Lower leg skin (tissue), 3 donors: Measurements from ENCODE around the gene NSD1.

ENCODE experiments used
- POLR2A ChIP-seq, 2 donors: fragments of 450-650 bp; IDR thresholded peaks; one replicate each; pipeline ENCODE4 v1.6.1; 2016 to 2017; ENCODE audit warnings: antibody characterized with exemption in 2 of 2, mild to moderate bottlenecking in 1 of 2, moderate library complexity in 1 of 2
- TF ChIP-seq, protein P1 (sequence below), 3 donors: fragments of 450-650 bp; IDR thresholded peaks; one replicate each; pipeline ENCODE4 v1.5.1; 2016; ENCODE audit warnings: antibody characterized with exemption in 3 of 3, mild to moderate bottlenecking in 3 of 3, moderate library complexity in 2 of 3

DNA sequence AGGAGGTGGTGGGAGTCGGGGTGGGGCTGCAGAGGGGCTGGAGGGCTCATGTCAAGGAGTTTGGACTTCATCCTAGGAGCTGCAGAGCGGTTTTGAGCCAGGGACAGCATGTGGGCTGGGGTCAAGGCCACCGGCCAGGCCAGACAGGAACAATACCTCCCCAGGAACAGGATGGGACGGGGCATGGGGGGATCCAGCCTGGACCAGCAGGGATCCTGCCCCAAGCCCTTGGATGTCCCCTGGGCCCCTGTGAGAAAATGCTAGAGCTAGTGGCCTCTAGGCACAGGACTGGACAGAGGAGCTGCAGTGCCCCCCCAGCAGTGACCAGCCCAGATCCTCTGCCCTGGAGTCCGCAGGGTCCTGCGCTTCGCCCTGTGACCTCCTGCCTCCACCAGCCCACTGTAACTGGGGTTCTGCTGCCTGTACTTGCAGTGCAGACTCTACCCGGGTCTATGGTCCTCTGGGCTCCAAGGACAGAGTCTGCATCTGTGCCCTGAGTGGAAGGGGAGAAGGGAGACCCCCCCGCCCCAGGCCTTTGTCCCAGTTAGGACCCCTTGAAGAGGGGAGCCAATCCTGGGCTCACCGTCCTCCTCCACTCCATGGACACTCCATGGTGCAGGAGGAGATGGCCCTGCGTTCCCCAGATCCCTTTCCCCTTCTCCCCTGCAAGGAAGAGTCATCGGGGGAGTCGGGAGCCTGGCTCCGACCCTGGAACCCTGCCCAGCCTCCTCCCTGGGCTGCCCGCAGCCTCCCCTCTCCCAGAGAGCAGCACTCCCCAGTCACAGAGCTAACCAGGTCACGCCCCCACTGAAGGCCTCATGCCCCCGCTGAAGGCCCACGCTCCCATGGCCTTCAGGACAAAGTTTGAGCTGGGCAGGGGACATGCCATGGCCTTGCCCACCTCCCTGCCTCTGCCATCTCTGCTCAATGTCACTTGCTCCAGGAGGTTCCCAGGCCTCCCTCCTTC is 181.1 kb downstream of the NSD1 start:
- TF ChIP-seq, protein P1, sequence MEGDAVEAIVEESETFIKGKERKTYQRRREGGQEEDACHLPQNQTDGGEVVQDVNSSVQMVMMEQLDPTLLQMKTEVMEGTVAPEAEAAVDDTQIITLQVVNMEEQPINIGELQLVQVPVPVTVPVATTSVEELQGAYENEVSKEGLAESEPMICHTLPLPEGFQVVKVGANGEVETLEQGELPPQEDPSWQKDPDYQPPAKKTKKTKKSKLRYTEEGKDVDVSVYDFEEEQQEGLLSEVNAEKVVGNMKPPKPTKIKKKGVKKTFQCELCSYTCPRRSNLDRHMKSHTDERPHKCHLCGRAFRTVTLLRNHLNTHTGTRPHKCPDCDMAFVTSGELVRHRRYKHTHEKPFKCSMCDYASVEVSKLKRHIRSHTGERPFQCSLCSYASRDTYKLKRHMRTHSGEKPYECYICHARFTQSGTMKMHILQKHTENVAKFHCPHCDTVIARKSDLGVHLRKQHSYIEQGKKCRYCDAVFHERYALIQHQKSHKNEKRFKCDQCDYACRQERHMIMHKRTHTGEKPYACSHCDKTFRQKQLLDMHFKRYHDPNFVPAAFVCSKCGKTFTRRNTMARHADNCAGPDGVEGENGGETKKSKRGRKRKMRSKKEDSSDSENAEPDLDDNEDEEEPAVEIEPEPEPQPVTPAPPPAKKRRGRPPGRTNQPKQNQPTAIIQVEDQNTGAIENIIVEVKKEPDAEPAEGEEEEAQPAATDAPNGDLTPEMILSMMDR (IDR thresholded peaks at IDR 0.05), result no peak
- TF ChIP-seq POLR2A (IDR thresholded peaks at IDR 0.05), result no peak
